Fibroblast of skin of scalp (primary cell): ENCODE measurements around the gene VDAC1.

Source experiments
- DNase-seq: peaks from one replicate; pipeline ENCODE4 v3.0.0-alpha.2; 2013

The VDAC1 gene

DNA sequence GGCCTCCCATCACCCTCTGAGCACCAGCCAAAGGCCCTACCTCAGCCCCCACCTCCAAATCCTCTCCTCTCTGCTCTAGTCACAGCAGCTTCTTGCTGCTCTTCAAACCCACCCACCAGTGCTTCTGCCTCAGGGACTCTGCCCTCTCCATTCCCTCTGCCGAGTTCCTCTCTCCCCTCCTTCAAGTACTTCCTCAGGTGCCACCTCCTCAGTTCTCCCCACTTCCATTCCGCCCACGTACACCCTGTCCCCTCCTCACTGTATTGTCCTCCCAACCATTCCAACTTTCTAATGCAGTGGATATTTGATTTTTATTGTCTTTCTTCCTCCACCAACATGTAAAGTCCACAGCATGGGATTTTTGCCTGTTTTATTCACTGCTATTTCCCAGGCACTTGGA lies 79.5 kb downstream of the VDAC1 start:
- DNase-seq: no peak

DNA sequence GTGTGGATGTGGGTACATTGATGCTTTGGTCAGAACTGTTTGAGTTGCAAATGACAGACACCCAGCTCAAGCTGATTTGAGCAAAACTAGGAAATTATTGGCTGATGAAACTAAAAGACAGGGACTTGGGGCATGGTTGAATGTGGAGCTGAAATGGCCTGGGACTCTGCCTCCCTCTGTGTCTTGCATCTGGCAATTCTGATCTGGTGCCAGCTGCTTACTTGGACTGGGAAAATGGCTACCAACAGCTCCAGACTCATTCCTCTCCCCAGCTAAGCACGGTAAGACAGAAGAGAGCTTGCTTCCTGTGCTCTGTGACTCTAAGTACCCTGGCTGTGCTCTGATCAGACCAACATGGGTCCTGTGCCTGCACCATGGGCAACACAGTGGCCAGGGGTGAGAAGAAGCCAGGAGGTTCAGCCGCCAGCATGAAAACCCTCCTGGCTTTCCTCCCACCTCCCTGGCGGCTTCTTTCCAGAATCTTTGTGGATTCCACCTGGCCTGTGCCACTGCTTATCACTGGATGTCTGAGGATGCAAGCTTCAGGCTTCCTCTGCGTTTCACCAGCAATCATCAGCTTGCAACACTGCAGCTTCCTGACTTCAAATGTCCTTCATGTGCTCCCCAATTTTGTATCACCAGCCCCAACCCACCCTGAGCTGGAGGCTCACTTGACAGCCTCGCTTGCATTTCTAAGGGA lies 80.4 kb downstream of the VDAC1 start:
- no peak for DNase-seq

DNA sequence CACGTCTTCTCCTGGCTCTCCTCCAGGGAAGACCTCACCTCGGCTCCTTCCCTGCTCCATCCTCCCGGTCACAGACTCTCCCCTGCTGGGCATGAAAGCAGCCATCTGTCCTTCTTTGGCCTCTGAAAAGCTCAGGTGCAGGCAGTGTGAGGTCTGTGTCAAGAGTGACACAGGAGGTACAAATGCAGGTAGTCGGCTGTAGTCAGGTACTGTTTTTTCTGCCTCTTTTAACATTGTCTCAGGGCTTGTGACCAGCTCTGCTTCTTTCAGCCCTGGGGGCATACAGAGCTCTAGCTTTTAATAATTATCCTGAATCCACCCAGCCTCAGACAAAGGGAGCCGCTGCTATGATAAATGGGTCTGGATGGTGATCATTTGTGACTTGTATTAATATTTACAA lies 82.8 kb downstream of the VDAC1 start:
- DNase-seq: no peak
